ENCODE data around the gene TIPIN. TPM values are rescaled to one million over a fixed set of nuclear protein-coding genes. Genes with fewer than 3 reads are reported as not detected.

Gene TIPIN
- polyA plus RNA-seq, 3 donors: 1.4 to 4.0 (median 3.7) TPM

GRCh38 chr15:66292571-66293418, 63.7 kb downstream of the TIPIN start:
- Histone ChIP-seq H3K9ac (ENCODE audit: insufficient read depth, low read length, poor library complexity, severe bottlenecking) (peak overlapping the region; percentile 80), H3K27ac (ENCODE audit: low read depth in 1 of 2, low read length in 2 of 2) (peak overlapping the region; percentile 63 to 86), H3K4me1 (ENCODE audit: control insufficient read depth in 1 of 2, insufficient read depth in 2 of 2, low read length in 2 of 2) (peaks cover 18 to 28% of the 10 kb centered on the region in 2 donors), H3K4me3 (replicated peaks in 1 of 3; ENCODE audit: low read depth in 2 of 3, low read length in 3 of 3) (peak overlapping the region; percentile 59 to 80 (median 73)), H3K79me2 (ENCODE audit: insufficient read depth, low read length) (peaks cover 31% of the 10 kb centered on the region), H2AFZ (ENCODE audit: insufficient read depth, low read depth, low read length, poor library complexity, severe bottlenecking) (peak overlapping the region; percentile 91), H3K9me3 (replicated peaks in 1 of 2; ENCODE audit: control insufficient read depth in 1 of 2, insufficient read depth in 1 of 2, low read length in 2 of 2) (no peaks in the 10 kb centered on the region), H4K20me1 (ENCODE audit: insufficient read depth, low read length) (no peaks in the 10 kb centered on the region), H3K27me3 (ENCODE audit: control insufficient read depth in 2 of 2, insufficient read depth in 2 of 2, low read length in 2 of 2) (no peaks in the 10 kb centered on the region), H3K36me3 (replicated peaks in 1 of 2; ENCODE audit: control insufficient read depth in 1 of 2, insufficient read depth in 2 of 2, low read length in 2 of 2) (peaks cover 2 to 3% of the 10 kb centered on the region in 2 donors), H3K4me2 (replicated peaks; ENCODE audit: extremely low read depth, low read length, poor library complexity, severe bottlenecking) (peak overlapping the region; percentile 86)
- Mint-ChIP-seq H3K9me3 (no peaks in the 10 kb centered on the region), H3K4me3 (peak overlapping the region; percentile 80 to 89), H3K27me3 (ENCODE audit: low read depth in 3 of 3) (peaks cover 0 to 3% (median 2%) of the 10 kb centered on the region in 3 donors), H3K27ac (peak overlapping the region; percentile 46 to 84 (median 71)), H3K4me1 (peaks cover 29% of the 10 kb centered on the region), H3K36me3 (peaks cover 3 to 7% of the 10 kb centered on the region in 2 donors)
- TF ChIP-seq CTCF (IDR thresholded peaks at IDR 0.05): no peak
- DNase-seq: no peak
- intact Hi-C loops (cut with micrococcal nuclease): no loop called here
- WGBS (ENCODE audit: insufficient coverage): 0% methylated on average over 10 of the region's 22 CpGs

- WGBS (ENCODE audit: insufficient coverage): no CpG with 5 or more reads among the region's 6 CpGs
- TF ChIP-seq CTCF (IDR thresholded peaks at IDR 0.05): no peak
- Mint-ChIP-seq H3K9me3 (no peaks in the 10 kb centered on the region), H3K4me1 (peaks cover 31% of the 10 kb centered on the region), H3K27me3 (ENCODE audit: low read depth in 3 of 3) (peaks cover 0 to 3% (median 2%) of the 10 kb centered on the region in 3 donors), H3K27ac (peak overlapping the region in 2 of 7 donors; percentile 46 to 70), H3K4me3 (peak overlapping the region; percentile 48 to 89), H3K36me3 (peaks cover 0 to 3% of the 10 kb centered on the region in 2 donors)
- Histone ChIP-seq H4K20me1 (ENCODE audit: insufficient read depth, low read length) (no peaks in the 10 kb centered on the region), H3K9ac (ENCODE audit: insufficient read depth, low read length, poor library complexity, severe bottlenecking) (no peak overlapping the region), H3K27me3 (ENCODE audit: control insufficient read depth in 2 of 2, insufficient read depth in 2 of 2, low read length in 2 of 2) (no peaks in the 10 kb centered on the region), H3K4me2 (replicated peaks; ENCODE audit: extremely low read depth, low read length, poor library complexity, severe bottlenecking) (no peak overlapping the region), H3K27ac (ENCODE audit: low read depth in 1 of 2, low read length in 2 of 2) (no peak overlapping the region), H3K36me3 (replicated peaks in 1 of 2; ENCODE audit: control insufficient read depth in 1 of 2, insufficient read depth in 2 of 2, low read length in 2 of 2) (no peaks in the 10 kb centered on the region), H3K4me1 (ENCODE audit: control insufficient read depth in 1 of 2, insufficient read depth in 2 of 2, low read length in 2 of 2) (peaks cover 18 to 28% of the 10 kb centered on the region in 2 donors), H3K4me3 (replicated peaks in 1 of 3; ENCODE audit: low read depth in 2 of 3, low read length in 3 of 3) (no peak overlapping the region), H3K9me3 (replicated peaks in 1 of 2; ENCODE audit: control insufficient read depth in 1 of 2, insufficient read depth in 1 of 2, low read length in 2 of 2) (no peaks in the 10 kb centered on the region), H2AFZ (ENCODE audit: insufficient read depth, low read depth, low read length, poor library complexity, severe bottlenecking) (peak overlapping the region; percentile 23), H3K79me2 (ENCODE audit: insufficient read depth, low read length) (peaks cover 27% of the 10 kb centered on the region)
- DNase-seq: no peak
- intact Hi-C loops (cut with micrococcal nuclease): no loop called here
Measured at GRCh38 chr15:66291816-66292570, 64.5 kb downstream of the TIPIN start.

Measured in CD14-positive monocyte (primary cell).